ENCODE results near the gene EHD4.

Gene EHD4

GRCh38 chr15:41945221-41945620 is 27.1 kb downstream of the EHD4 start:
- no peak for TF ChIP-seq TAF1 (IDR thresholded peaks at IDR 0.05; ENCODE audit: borderline replicate concordance, insufficient read depth, low read length)
- no peak for TF ChIP-seq FOXP2 (optimal IDR thresholded peaks at IDR 0.05; ENCODE audit: borderline replicate concordance, extremely low read depth, extremely low read length, insufficient read depth)
- no peak for TF ChIP-seq REST (IDR thresholded peaks at IDR 0.05; ENCODE audit: insufficient read depth in 1 of 2, low read depth in 2 of 2, low read length in 2 of 2)
- TF ChIP-seq POLR2AphosphoS5 (IDR thresholded peaks at IDR 0.05; ENCODE audit: low read depth, low read length) = no peak

GRCh38 chr15:41944313-41944940 is 27.9 kb downstream of the EHD4 start:
- TF ChIP-seq FOXP2 (optimal IDR thresholded peaks at IDR 0.05; ENCODE audit: borderline replicate concordance, extremely low read depth, extremely low read length, insufficient read depth) = no peak
- no peak for TF ChIP-seq REST (IDR thresholded peaks at IDR 0.05; ENCODE audit: insufficient read depth in 1 of 2, low read depth in 2 of 2, low read length in 2 of 2)
- no peak for TF ChIP-seq POLR2AphosphoS5 (IDR thresholded peaks at IDR 0.05; ENCODE audit: low read depth, low read length)
- TF ChIP-seq TAF1 (IDR thresholded peaks at IDR 0.05; ENCODE audit: borderline replicate concordance, insufficient read depth, low read length) = no peak

GRCh38 chr15:41943543-41944312 is 28.6 kb downstream of the EHD4 start:
- no peak for TF ChIP-seq TAF1 (IDR thresholded peaks at IDR 0.05; ENCODE audit: borderline replicate concordance, insufficient read depth, low read length)
- TF ChIP-seq FOXP2 (optimal IDR thresholded peaks at IDR 0.05; ENCODE audit: borderline replicate concordance, extremely low read depth, extremely low read length, insufficient read depth) = no peak
- no peak for TF ChIP-seq SIN3A (IDR thresholded peaks at IDR 0.05; ENCODE audit: borderline replicate concordance, insufficient read depth, low read length)
- TF ChIP-seq POLR2AphosphoS5 (IDR thresholded peaks at IDR 0.05; ENCODE audit: low read depth, low read length) = no peak
- TF ChIP-seq REST (IDR thresholded peaks at IDR 0.05; ENCODE audit: insufficient read depth in 1 of 2, low read depth in 2 of 2, low read length in 2 of 2) = no peak

GRCh38 chr15:41942886-41943285 is 29.5 kb downstream of the EHD4 start:
- TF ChIP-seq TAF1 (IDR thresholded peaks at IDR 0.05; ENCODE audit: borderline replicate concordance, insufficient read depth, low read length) (no peak), SIN3A (IDR thresholded peaks at IDR 0.05; ENCODE audit: borderline replicate concordance, insufficient read depth, low read length) (no peak), REST (IDR thresholded peaks at IDR 0.05; ENCODE audit: insufficient read depth in 1 of 2, low read depth in 2 of 2, low read length in 2 of 2) (no peak), POLR2AphosphoS5 (IDR thresholded peaks at IDR 0.05; ENCODE audit: low read depth, low read length) (no peak), FOXP2 (optimal IDR thresholded peaks at IDR 0.05; ENCODE audit: borderline replicate concordance, extremely low read depth, extremely low read length, insufficient read depth) (no peak)

Data from PFSK-1 (cell line).